ENCODE data around the gene AR. TPM values are rescaled to one million over a fixed set of nuclear protein-coding genes. Genes with fewer than 3 reads are reported as not detected.

The AR gene
- total RNA-seq, 1 experiment from 2014 or later: 1.7 TPM

GRCh38 chrX:67730296-67730695, 186.5 kb downstream of the AR start:
- Histone ChIP-seq H3K36me3 (ENCODE audit: low read depth) (no peaks in the 10 kb centered on the region), H3K4me2 (no peak overlapping the region), H3K9me2 (ENCODE audit: insufficient read depth) (no peaks in the 10 kb centered on the region), H3K27ac (no peak overlapping the region), H3K27me3 (ENCODE audit: insufficient read depth, low read depth) (no peaks in the 10 kb centered on the region), H4K20me1 (ENCODE audit: insufficient read depth) (no peaks in the 10 kb centered on the region), H3K79me2 (ENCODE audit: low read depth) (no peaks in the 10 kb centered on the region), H3K4me1 (replicated peaks; ENCODE audit: insufficient read depth) (no peaks in the 10 kb centered on the region), H3K4me3 (no peak overlapping the region), H2AFZ (no peak overlapping the region), H3K9me3 (ENCODE audit: insufficient read depth, low read depth) (no peaks in the 10 kb centered on the region), H3F3A (ENCODE audit: insufficient read depth, low read depth) (no peaks in the 10 kb centered on the region)
- intact Hi-C loops (cut with micrococcal nuclease; ENCODE audit: unreplicated experiment): no loop called here
- no TSS peak for BruUV-seq (replicated peaks)
- no peak for TF ChIP-seq CTCF (conservative IDR thresholded peaks at IDR 0.05)
- TF ChIP-seq EZH2 (IDR thresholded peaks at IDR 0.05; ENCODE audit: low read depth): no peak
- POLR2A ChIA-PET (ENCODE audit: unreplicated experiment): no interaction called here
- DNase-seq: no peak
- CTCF ChIA-PET: no interaction called here

- no peaks in the 10 kb centered on the region for H4K20me1 ChIP-seq (ENCODE audit: insufficient read depth)
- H3K4me3 ChIP-seq: no peak overlapping the region
- no peaks in the 10 kb centered on the region for H3K9me2 ChIP-seq (ENCODE audit: insufficient read depth)
- no peaks in the 10 kb centered on the region for H3K79me2 ChIP-seq (ENCODE audit: low read depth)
- ChIA-PET POLR2A (ENCODE audit: unreplicated experiment) (no interaction called here), CTCF (no interaction called here)
- no peaks in the 10 kb centered on the region for H3K27me3 ChIP-seq (ENCODE audit: insufficient read depth, low read depth)
- H3K9me3 ChIP-seq (ENCODE audit: insufficient read depth, low read depth): no peaks in the 10 kb centered on the region
- H3F3A ChIP-seq (ENCODE audit: insufficient read depth, low read depth): no peaks in the 10 kb centered on the region
- no peak overlapping the region for H3K27ac ChIP-seq
- no peaks in the 10 kb centered on the region for H3K36me3 ChIP-seq (ENCODE audit: low read depth)
- TF ChIP-seq CTCF (conservative IDR thresholded peaks at IDR 0.05) (no peak), EZH2 (IDR thresholded peaks at IDR 0.05; ENCODE audit: low read depth) (no peak)
- BruUV-seq (replicated peaks): no TSS peak
- DNase-seq: no peak
- no peak overlapping the region for H3K4me2 ChIP-seq
- intact Hi-C loops (cut with micrococcal nuclease; ENCODE audit: unreplicated experiment): no loop called here
- H2AFZ ChIP-seq: no peak overlapping the region
- no peaks in the 10 kb centered on the region for H3K4me1 ChIP-seq (replicated peaks; ENCODE audit: insufficient read depth)
Measured at GRCh38 chrX:67731061-67731460, 187.2 kb downstream of the AR start.

- Histone ChIP-seq H3K36me3 (ENCODE audit: low read depth) (no peaks in the 10 kb centered on the region), H3K9me3 (ENCODE audit: insufficient read depth, low read depth) (no peaks in the 10 kb centered on the region), H3F3A (ENCODE audit: insufficient read depth, low read depth) (no peaks in the 10 kb centered on the region), H3K4me3 (no peak overlapping the region), H2AFZ (no peak overlapping the region), H4K20me1 (ENCODE audit: insufficient read depth) (no peaks in the 10 kb centered on the region), H3K4me2 (no peak overlapping the region), H3K4me1 (replicated peaks; ENCODE audit: insufficient read depth) (no peaks in the 10 kb centered on the region), H3K27me3 (ENCODE audit: insufficient read depth, low read depth) (no peaks in the 10 kb centered on the region), H3K79me2 (ENCODE audit: low read depth) (no peaks in the 10 kb centered on the region), H3K9me2 (ENCODE audit: insufficient read depth) (no peaks in the 10 kb centered on the region), H3K27ac (no peak overlapping the region)
- ChIA-PET CTCF (no interaction called here), POLR2A (ENCODE audit: unreplicated experiment) (no interaction called here)
- no peak for DNase-seq
- no TSS peak for BruUV-seq (replicated peaks)
- intact Hi-C loops (cut with micrococcal nuclease; ENCODE audit: unreplicated experiment): no loop called here
- TF ChIP-seq CTCF (conservative IDR thresholded peaks at IDR 0.05) (no peak), EZH2 (IDR thresholded peaks at IDR 0.05; ENCODE audit: low read depth) (no peak)
Measured at GRCh38 chrX:67732864-67733263, 189.0 kb downstream of the AR start.
